ENCODE results near the gene RRN3. TPM values are rescaled to one million over a fixed set of nuclear protein-coding genes. Genes with fewer than 3 reads are reported as not detected.
"Not testable (repeated sequence)": the region's sequence is repeated elsewhere in the genome, so short reads cannot be mapped to it uniquely, and the experiment has no call there.

The RRN3 gene
- total RNA-seq, 1 donor from 2014 or later, result 27.6 TPM

- Histone ChIP-seq H3K27me3 (no peaks in the 10 kb centered on the region), H3K27ac (no peak overlapping the region), H3K4me1 (peaks cover 21% of the 10 kb centered on the region), H3K4me3 (no peak overlapping the region), H3K9me3 (no peaks in the 10 kb centered on the region), H3K36me3 (peaks cover 13% of the 10 kb centered on the region)
- no peak for ATAC-seq
- no peak for TF ChIP-seq CTCF (IDR thresholded peaks at IDR 0.05)
- peak; percentile 34 for DNase-seq
- intact Hi-C loops (cut with DNase I), result no loop called here
Measured at GRCh38 chr16:15051387-15051951, 42.6 kb downstream of the RRN3 start.

GRCh38 chr16:15050440-15050839 lies 43.6 kb downstream of the RRN3 start:
- DNase-seq; intact Hi-C loops (cut with DNase I); ATAC-seq; H3K27ac ChIP-seq; H3K27me3 ChIP-seq; H3K4me3 ChIP-seq; H3K9me3 ChIP-seq: not testable (repeated sequence)
- Histone ChIP-seq H3K4me1 (peaks cover 17% of the 10 kb centered on the region), H3K36me3 (peaks cover 13% of the 10 kb centered on the region)

GRCh38 chr16:15049581-15050180 lies 44.4 kb downstream of the RRN3 start:
- Histone ChIP-seq H3K27me3 (no peaks in the 10 kb centered on the region), H3K9me3 (no peaks in the 10 kb centered on the region), H3K27ac (no peak overlapping the region), H3K4me1 (peaks cover 14% of the 10 kb centered on the region), H3K36me3 (peaks cover 13% of the 10 kb centered on the region), H3K4me3 (no peak overlapping the region)
- no peak for TF ChIP-seq CTCF (IDR thresholded peaks at IDR 0.05)
- ATAC-seq (no peak), DNase-seq (no peak)
- intact Hi-C loops (cut with DNase I), result no loop called here

GRCh38 chr16:15046692-15047376 lies 47.2 kb downstream of the RRN3 start:
- Histone ChIP-seq H3K4me1 (peaks cover 4% of the 10 kb centered on the region), H3K4me3 (no peak overlapping the region), H3K36me3 (peaks cover 20% of the 10 kb centered on the region), H3K9me3 (no peaks in the 10 kb centered on the region), H3K27ac (no peak overlapping the region), H3K27me3 (no peaks in the 10 kb centered on the region)
- intact Hi-C loops (cut with DNase I), result no loop called here
- no peak for ATAC-seq
- TF ChIP-seq CTCF (IDR thresholded peaks at IDR 0.05), result no peak
- DNase-seq, result peak; percentile 29

- intact Hi-C loops (cut with DNase I); H3K27me3 ChIP-seq; H3K9me3 ChIP-seq; H3K27ac ChIP-seq; ATAC-seq; H3K4me3 ChIP-seq: not testable (repeated sequence)
- DNase-seq, result peak; percentile 30
- Histone ChIP-seq H3K4me1 (peaks cover 12% of the 10 kb centered on the region), H3K36me3 (peaks cover 26% of the 10 kb centered on the region)
Measured at GRCh38 chr16:15045270-15045669, 48.8 kb downstream of the RRN3 start.

GRCh38 chr16:15044286-15044685 lies 49.8 kb downstream of the RRN3 start:
- Histone ChIP-seq H3K27me3 (no peaks in the 10 kb centered on the region), H3K36me3 (peaks cover 36% of the 10 kb centered on the region), H3K27ac (no peak overlapping the region), H3K4me1 (peaks cover 12% of the 10 kb centered on the region), H3K9me3 (no peaks in the 10 kb centered on the region), H3K4me3 (no peak overlapping the region)
- TF ChIP-seq CTCF (IDR thresholded peaks at IDR 0.05), result no peak
- ATAC-seq (no peak), DNase-seq (peak; percentile 22)
- intact Hi-C loops (cut with DNase I), result no loop called here

Measured in upper lobe of right lung (tissue), 1 donor.